HG03139 (cell line): ENCODE measurements around the gene LIF.
"Not testable (repeated sequence)": the region's sequence is repeated elsewhere in the genome, so short reads cannot be mapped to it uniquely, and the experiment has no call there.

Experiments
- ATAC-seq: cut with Tn5 transposase; IDR thresholded peaks from one replicate; pipeline ENCODE4 v1.9.1; 2021; ENCODE audit not compliant: unreplicated experiment

Gene LIF

GRCh38 chr22:30211124-30211820 lies 35.3 kb downstream of the LIF start:
- no peak for ATAC-seq

- no peak for ATAC-seq
Measured at GRCh38 chr22:30210235-30210909, 36.2 kb downstream of the LIF start.

- no peak for ATAC-seq
Measured at GRCh38 chr22:30209642-30210041, 36.9 kb downstream of the LIF start.

- no peak for ATAC-seq
Measured at GRCh38 chr22:30208631-30209603, 37.6 kb downstream of the LIF start.

- ATAC-seq: no peak
Measured at GRCh38 chr22:30206944-30207343, 39.6 kb downstream of the LIF start.

GRCh38 chr22:30205281-30206115 lies 41.1 kb downstream of the LIF start:
- no peak for ATAC-seq

GRCh38 chr22:30204742-30205111 lies 41.8 kb downstream of the LIF start:
- ATAC-seq: no peak

GRCh38 chr22:30204015-30204741 lies 42.4 kb downstream of the LIF start:
- no peak for ATAC-seq

GRCh38 chr22:30202531-30203006 lies 44.0 kb downstream of the LIF start:
- ATAC-seq: no peak

- no peak for ATAC-seq
Measured at GRCh38 chr22:30201945-30202344, 44.6 kb downstream of the LIF start.

GRCh38 chr22:30200905-30201304 lies 45.7 kb downstream of the LIF start:
- ATAC-seq: not testable (repeated sequence)

- ATAC-seq: no peak
Measured at GRCh38 chr22:30198921-30199320, 47.6 kb downstream of the LIF start.

GRCh38 chr22:30198152-30198825 lies 48.3 kb downstream of the LIF start:
- ATAC-seq: no peak

- ATAC-seq: no peak
Measured at GRCh38 chr22:30197389-30197788, 49.2 kb downstream of the LIF start.

GRCh38 chr22:30196880-30197336 lies 49.7 kb downstream of the LIF start:
- no peak for ATAC-seq

- no peak for ATAC-seq
Measured at GRCh38 chr22:30196141-30196879, 50.2 kb downstream of the LIF start.

- no peak for ATAC-seq
Measured at GRCh38 chr22:30195245-30196140, 51.1 kb downstream of the LIF start.
